HEK293 (cell line): ENCODE data around the gene GFOD1.

Source experiments
- HOXA7 ChIP-seq: sonication (generic); formaldehyde crosslinking; IDR thresholded peaks from 2 replicates; pipeline ENCODE4 v1.8.1; 2022; ENCODE audit warnings: missing genetic modification reagents, borderline replicate concordance
- ZBTB8A ChIP-seq: fragments of 450-650 bp; formaldehyde crosslinking; IDR thresholded peaks from 2 replicates; pipeline ENCODE4 v1.5.1; 2016; ENCODE audit warnings: missing biosample characterization, missing genetic modification characterization
- ZNF341 ChIP-seq: fragments of 450-650 bp; formaldehyde crosslinking; IDR thresholded peaks from 2 replicates; pipeline ENCODE4; 2016; ENCODE audit warnings: low read depth, missing biosample characterization, missing genetic modification characterization
- TF ChIP-seq, protein P1 (sequence below): fragments of 450-650 bp; formaldehyde crosslinking; IDR thresholded peaks from 2 replicates; pipeline ENCODE4 v1.5.0; 2017; ENCODE audit warnings: missing biosample characterization, missing genetic modification characterization, borderline replicate concordance
- TF ChIP-seq, protein P2 (sequence below): fragments of 450-650 bp; formaldehyde crosslinking; IDR thresholded peaks from 2 replicates; pipeline ENCODE4 v1.5.1; 2016; ENCODE audit warnings: missing biosample characterization, missing genetic modification characterization

DNA sequence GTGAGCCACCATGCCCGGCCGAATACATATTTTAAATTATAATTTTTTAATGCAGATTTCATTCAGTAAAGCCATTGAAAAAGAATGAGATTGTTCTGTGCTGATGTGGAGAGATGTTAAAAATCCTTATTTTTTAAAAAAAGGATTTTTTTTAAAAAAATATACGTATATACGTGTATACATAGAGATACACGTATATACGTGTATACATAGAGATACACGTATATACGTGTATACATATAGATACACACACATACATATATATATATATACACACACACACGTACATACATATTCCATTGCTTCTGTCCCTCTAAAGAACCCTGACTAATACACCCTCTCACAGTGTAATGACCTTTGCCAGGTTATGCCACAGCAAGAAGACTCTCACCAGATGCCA, 135.2 kb downstream of the GFOD1 start:
- TF ChIP-seq HOXA7 (no peak), ZNF341 (tag by site-specific recombination) (no peak), ZBTB8A (tag by site-specific recombination) (no peak)
- TF ChIP-seq, protein P1, sequence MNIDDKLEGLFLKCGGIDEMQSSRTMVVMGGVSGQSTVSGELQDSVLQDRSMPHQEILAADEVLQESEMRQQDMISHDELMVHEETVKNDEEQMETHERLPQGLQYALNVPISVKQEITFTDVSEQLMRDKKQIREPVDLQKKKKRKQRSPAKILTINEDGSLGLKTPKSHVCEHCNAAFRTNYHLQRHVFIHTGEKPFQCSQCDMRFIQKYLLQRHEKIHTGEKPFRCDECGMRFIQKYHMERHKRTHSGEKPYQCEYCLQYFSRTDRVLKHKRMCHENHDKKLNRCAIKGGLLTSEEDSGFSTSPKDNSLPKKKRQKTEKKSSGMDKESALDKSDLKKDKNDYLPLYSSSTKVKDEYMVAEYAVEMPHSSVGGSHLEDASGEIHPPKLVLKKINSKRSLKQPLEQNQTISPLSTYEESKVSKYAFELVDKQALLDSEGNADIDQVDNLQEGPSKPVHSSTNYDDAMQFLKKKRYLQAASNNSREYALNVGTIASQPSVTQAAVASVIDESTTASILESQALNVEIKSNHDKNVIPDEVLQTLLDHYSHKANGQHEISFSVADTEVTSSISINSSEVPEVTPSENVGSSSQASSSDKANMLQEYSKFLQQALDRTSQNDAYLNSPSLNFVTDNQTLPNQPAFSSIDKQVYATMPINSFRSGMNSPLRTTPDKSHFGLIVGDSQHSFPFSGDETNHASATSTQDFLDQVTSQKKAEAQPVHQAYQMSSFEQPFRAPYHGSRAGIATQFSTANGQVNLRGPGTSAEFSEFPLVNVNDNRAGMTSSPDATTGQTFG, result no peak
- TF ChIP-seq, protein P2, sequence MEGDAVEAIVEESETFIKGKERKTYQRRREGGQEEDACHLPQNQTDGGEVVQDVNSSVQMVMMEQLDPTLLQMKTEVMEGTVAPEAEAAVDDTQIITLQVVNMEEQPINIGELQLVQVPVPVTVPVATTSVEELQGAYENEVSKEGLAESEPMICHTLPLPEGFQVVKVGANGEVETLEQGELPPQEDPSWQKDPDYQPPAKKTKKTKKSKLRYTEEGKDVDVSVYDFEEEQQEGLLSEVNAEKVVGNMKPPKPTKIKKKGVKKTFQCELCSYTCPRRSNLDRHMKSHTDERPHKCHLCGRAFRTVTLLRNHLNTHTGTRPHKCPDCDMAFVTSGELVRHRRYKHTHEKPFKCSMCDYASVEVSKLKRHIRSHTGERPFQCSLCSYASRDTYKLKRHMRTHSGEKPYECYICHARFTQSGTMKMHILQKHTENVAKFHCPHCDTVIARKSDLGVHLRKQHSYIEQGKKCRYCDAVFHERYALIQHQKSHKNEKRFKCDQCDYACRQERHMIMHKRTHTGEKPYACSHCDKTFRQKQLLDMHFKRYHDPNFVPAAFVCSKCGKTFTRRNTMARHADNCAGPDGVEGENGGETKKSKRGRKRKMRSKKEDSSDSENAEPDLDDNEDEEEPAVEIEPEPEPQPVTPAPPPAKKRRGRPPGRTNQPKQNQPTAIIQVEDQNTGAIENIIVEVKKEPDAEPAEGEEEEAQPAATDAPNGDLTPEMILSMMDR (tag by site-specific recombination), result no peak
